ENCODE results near the gene ZNF385B.

Gene ZNF385B

DNA sequence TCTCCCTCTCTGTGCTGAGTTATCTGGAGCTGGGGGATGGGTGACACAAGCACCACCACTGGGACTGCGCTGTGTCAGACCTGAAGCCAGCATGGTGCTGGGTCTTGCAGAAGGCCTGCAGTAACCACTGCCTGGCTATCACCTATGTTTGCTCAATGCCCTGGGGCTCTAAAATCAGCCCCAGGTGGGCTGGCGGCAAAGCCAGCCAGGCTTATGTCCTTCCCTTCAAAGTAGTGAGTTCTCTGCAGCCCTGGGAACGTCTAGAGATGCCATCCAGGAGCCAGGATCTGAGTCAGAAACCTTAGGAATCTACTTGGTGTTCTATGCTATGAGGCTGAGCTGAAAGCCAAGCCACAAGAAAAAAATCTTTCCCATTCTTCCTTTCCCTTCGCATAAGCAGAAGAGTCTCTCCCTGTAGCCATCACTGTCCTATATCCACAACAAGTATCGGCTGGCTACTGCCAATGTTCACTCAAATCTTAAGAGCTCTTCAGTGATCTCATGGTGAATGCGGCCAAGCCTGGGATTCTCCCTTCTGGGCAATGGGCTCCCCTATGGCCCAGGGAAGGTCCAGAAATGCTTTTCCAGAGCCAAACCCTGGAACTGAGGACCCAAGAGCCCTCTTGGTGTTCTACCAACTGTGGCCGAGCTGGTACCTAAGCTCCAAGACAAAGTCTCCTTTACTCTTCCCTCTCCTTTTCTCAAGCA lies 248.7 kb downstream of the ZNF385B start:
- TF ChIP-seq, protein P1, sequence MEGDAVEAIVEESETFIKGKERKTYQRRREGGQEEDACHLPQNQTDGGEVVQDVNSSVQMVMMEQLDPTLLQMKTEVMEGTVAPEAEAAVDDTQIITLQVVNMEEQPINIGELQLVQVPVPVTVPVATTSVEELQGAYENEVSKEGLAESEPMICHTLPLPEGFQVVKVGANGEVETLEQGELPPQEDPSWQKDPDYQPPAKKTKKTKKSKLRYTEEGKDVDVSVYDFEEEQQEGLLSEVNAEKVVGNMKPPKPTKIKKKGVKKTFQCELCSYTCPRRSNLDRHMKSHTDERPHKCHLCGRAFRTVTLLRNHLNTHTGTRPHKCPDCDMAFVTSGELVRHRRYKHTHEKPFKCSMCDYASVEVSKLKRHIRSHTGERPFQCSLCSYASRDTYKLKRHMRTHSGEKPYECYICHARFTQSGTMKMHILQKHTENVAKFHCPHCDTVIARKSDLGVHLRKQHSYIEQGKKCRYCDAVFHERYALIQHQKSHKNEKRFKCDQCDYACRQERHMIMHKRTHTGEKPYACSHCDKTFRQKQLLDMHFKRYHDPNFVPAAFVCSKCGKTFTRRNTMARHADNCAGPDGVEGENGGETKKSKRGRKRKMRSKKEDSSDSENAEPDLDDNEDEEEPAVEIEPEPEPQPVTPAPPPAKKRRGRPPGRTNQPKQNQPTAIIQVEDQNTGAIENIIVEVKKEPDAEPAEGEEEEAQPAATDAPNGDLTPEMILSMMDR (IDR thresholded peaks at IDR 0.05; ENCODE audit: insufficient read depth, low read length), result no peak
- TF ChIP-seq POLR2AphosphoS5 (IDR thresholded peaks at IDR 0.05; ENCODE audit: low read depth) (no peak), GABPA (IDR thresholded peaks at IDR 0.05; ENCODE audit: low read depth) (no peak), SPI1 (IDR thresholded peaks at IDR 0.05; ENCODE audit: borderline replicate concordance, low read depth) (no peak)
- TF ChIP-seq, protein P2, sequence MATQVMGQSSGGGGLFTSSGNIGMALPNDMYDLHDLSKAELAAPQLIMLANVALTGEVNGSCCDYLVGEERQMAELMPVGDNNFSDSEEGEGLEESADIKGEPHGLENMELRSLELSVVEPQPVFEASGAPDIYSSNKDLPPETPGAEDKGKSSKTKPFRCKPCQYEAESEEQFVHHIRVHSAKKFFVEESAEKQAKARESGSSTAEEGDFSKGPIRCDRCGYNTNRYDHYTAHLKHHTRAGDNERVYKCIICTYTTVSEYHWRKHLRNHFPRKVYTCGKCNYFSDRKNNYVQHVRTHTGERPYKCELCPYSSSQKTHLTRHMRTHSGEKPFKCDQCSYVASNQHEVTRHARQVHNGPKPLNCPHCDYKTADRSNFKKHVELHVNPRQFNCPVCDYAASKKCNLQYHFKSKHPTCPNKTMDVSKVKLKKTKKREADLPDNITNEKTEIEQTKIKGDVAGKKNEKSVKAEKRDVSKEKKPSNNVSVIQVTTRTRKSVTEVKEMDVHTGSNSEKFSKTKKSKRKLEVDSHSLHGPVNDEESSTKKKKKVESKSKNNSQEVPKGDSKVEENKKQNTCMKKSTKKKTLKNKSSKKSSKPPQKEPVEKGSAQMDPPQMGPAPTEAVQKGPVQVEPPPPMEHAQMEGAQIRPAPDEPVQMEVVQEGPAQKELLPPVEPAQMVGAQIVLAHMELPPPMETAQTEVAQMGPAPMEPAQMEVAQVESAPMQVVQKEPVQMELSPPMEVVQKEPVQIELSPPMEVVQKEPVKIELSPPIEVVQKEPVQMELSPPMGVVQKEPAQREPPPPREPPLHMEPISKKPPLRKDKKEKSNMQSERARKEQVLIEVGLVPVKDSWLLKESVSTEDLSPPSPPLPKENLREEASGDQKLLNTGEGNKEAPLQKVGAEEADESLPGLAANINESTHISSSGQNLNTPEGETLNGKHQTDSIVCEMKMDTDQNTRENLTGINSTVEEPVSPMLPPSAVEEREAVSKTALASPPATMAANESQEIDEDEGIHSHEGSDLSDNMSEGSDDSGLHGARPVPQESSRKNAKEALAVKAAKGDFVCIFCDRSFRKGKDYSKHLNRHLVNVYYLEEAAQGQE (IDR thresholded peaks at IDR 0.05; ENCODE audit: insufficient replicate concordance, low read depth), result no peak

DNA sequence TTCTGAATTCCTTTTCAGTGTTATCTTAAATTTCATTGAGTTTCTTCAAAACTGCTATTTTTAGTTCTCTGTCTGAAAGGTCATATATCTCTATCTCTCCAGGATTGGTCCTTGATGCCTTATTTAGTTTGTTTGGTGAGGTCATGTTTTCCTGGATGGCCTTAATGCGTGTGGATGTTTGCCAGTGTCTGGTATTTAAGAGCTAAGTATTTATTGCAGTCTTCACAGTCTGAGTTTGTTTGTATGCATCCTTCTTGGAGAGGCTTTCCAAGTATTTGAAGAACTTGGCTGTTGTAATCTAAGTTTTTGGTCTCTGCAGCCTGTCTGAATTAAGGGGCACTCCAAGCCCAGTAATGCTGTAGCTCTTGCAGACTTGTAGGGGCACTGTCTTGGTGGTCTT lies 249.3 kb downstream of the ZNF385B start:
- TF ChIP-seq POLR2AphosphoS5 (IDR thresholded peaks at IDR 0.05; ENCODE audit: low read depth) (no peak), SPI1 (IDR thresholded peaks at IDR 0.05; ENCODE audit: borderline replicate concordance, low read depth) (no peak), GABPA (IDR thresholded peaks at IDR 0.05; ENCODE audit: low read depth) (no peak)
- TF ChIP-seq, protein P1 (IDR thresholded peaks at IDR 0.05; ENCODE audit: insufficient read depth, low read length), result no peak
- TF ChIP-seq, protein P2 (IDR thresholded peaks at IDR 0.05; ENCODE audit: insufficient replicate concordance, low read depth), result no peak
- no peak for DNase-seq (ENCODE audit: low read depth in 1 of 2, low spot score in 1 of 2)

More for the DNA sequence above, 248.7 kb downstream of the ZNF385B start:
- H3K27ac ChIP-seq (replicated peaks), result no peak overlapping the region
- no peaks in the 10 kb centered on the region for H3K27me3 ChIP-seq (ENCODE audit: insufficient read depth, poor library complexity, severe bottlenecking)
- H3K4me3 ChIP-seq (replicated peaks; ENCODE audit: insufficient read depth, low read length), result no peak overlapping the region
- DNase-seq (ENCODE audit: low read depth in 1 of 2, low spot score in 1 of 2), result no peak

DNA sequence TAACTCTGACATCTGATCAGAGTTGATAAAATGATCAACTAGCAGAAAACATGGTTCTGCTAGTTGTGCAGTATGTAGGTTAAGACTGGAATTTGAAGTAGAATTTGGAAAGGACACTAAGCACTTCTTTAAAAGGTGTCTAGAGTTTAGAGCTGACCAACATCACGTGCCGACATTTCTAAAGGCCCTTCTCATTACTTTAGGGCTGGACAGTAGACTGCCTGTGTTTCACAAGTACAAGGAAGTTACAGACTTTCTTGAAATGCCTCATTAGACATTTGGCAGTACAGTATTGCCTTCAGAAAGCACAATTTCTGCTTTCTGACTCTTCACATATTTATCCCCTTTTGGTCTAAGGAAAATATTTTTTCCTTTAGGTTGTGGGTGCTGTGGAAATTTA lies 255.3 kb downstream of the ZNF385B start:
- H3K27ac ChIP-seq (replicated peaks), result no peak overlapping the region
- H3K4me3 ChIP-seq (replicated peaks; ENCODE audit: insufficient read depth, low read length), result no peak overlapping the region
- no peak for DNase-seq (ENCODE audit: low read depth in 1 of 2, low spot score in 1 of 2)
- no peaks in the 10 kb centered on the region for H3K27me3 ChIP-seq (ENCODE audit: insufficient read depth, poor library complexity, severe bottlenecking)
- TF ChIP-seq, protein P2 (IDR thresholded peaks at IDR 0.05; ENCODE audit: insufficient replicate concordance, low read depth), result no peak
- TF ChIP-seq SPI1 (IDR thresholded peaks at IDR 0.05; ENCODE audit: borderline replicate concordance, low read depth) (no peak), POLR2AphosphoS5 (IDR thresholded peaks at IDR 0.05; ENCODE audit: low read depth) (no peak)
- TF ChIP-seq, protein P1 (IDR thresholded peaks at IDR 0.05; ENCODE audit: insufficient read depth, low read length), result no peak

More for the DNA sequence above, 249.3 kb downstream of the ZNF385B start:
- H3K27me3 ChIP-seq (ENCODE audit: insufficient read depth, poor library complexity, severe bottlenecking), result no peaks in the 10 kb centered on the region
- H3K4me3 ChIP-seq (replicated peaks; ENCODE audit: insufficient read depth, low read length), result no peak overlapping the region
- H3K27ac ChIP-seq (replicated peaks), result no peak overlapping the region
